ENCODE data around the gene PHTF1. TPM values are rescaled to one million over a fixed set of nuclear protein-coding genes. Genes with fewer than 3 reads are reported as not detected.

The PHTF1 gene
- total RNA-seq, 1 experiment from 2014 or later, result 14.9 TPM

- intact Hi-C loops (cut with micrococcal nuclease; ENCODE audit: unreplicated experiment), result no loop called here
- H3K36me3 Mint-ChIP-seq (ENCODE audit: insufficient read depth, unreplicated experiment), result no peaks in the 10 kb centered on the region
- DNase-seq, result no peak
- BruUV-seq (replicated peaks), result no TSS peak
- H3K9me3 Mint-ChIP-seq (ENCODE audit: low read depth, unreplicated experiment), result no peaks in the 10 kb centered on the region
- peaks cover 31% of the 10 kb centered on the region for H3K4me1 Mint-ChIP-seq (ENCODE audit: low read depth, unreplicated experiment)
- H3K4me3 Mint-ChIP-seq (ENCODE audit: low read depth, unreplicated experiment), result no peak overlapping the region
- H3K27ac Mint-ChIP-seq (ENCODE audit: unreplicated experiment), result no peak overlapping the region
- TF ChIP-seq, protein P1, sequence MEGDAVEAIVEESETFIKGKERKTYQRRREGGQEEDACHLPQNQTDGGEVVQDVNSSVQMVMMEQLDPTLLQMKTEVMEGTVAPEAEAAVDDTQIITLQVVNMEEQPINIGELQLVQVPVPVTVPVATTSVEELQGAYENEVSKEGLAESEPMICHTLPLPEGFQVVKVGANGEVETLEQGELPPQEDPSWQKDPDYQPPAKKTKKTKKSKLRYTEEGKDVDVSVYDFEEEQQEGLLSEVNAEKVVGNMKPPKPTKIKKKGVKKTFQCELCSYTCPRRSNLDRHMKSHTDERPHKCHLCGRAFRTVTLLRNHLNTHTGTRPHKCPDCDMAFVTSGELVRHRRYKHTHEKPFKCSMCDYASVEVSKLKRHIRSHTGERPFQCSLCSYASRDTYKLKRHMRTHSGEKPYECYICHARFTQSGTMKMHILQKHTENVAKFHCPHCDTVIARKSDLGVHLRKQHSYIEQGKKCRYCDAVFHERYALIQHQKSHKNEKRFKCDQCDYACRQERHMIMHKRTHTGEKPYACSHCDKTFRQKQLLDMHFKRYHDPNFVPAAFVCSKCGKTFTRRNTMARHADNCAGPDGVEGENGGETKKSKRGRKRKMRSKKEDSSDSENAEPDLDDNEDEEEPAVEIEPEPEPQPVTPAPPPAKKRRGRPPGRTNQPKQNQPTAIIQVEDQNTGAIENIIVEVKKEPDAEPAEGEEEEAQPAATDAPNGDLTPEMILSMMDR (IDR thresholded peaks at IDR 0.05; ENCODE audit: unreplicated experiment), result no peak
- no peaks in the 10 kb centered on the region for H3K27me3 Mint-ChIP-seq (ENCODE audit: unreplicated experiment)
- CTCF ChIA-PET, result no interaction called here
Observed at GRCh38 chr1:113787663-113788062, 28.4 kb upstream of the PHTF1 start.

GRCh38 chr1:113786069-113786468, 26.8 kb upstream of the PHTF1 start:
- no TSS peak for BruUV-seq (replicated peaks)
- Mint-ChIP-seq H3K27me3 (ENCODE audit: unreplicated experiment) (no peaks in the 10 kb centered on the region), H3K9me3 (ENCODE audit: low read depth, unreplicated experiment) (no peaks in the 10 kb centered on the region), H3K36me3 (ENCODE audit: insufficient read depth, unreplicated experiment) (no peaks in the 10 kb centered on the region), H3K4me3 (ENCODE audit: low read depth, unreplicated experiment) (no peak overlapping the region), H3K27ac (ENCODE audit: unreplicated experiment) (no peak overlapping the region), H3K4me1 (ENCODE audit: low read depth, unreplicated experiment) (peaks cover 31% of the 10 kb centered on the region)
- no peak for DNase-seq
- CTCF ChIA-PET, result no interaction called here
- TF ChIP-seq, protein P1 (IDR thresholded peaks at IDR 0.05; ENCODE audit: unreplicated experiment), result no peak
- intact Hi-C loops (cut with micrococcal nuclease; ENCODE audit: unreplicated experiment), result no loop called here

- Mint-ChIP-seq H3K27ac (ENCODE audit: unreplicated experiment) (peak overlapping the region; percentile 10), H3K27me3 (ENCODE audit: unreplicated experiment) (no peaks in the 10 kb centered on the region), H3K4me1 (ENCODE audit: low read depth, unreplicated experiment) (peaks cover 31% of the 10 kb centered on the region), H3K4me3 (ENCODE audit: low read depth, unreplicated experiment) (no peak overlapping the region), H3K36me3 (ENCODE audit: insufficient read depth, unreplicated experiment) (no peaks in the 10 kb centered on the region), H3K9me3 (ENCODE audit: low read depth, unreplicated experiment) (no peaks in the 10 kb centered on the region)
- no TSS peak for BruUV-seq (replicated peaks)
- TF ChIP-seq, protein P1 (IDR thresholded peaks at IDR 0.05; ENCODE audit: unreplicated experiment), result no peak
- CTCF ChIA-PET, result no interaction called here
- DNase-seq, result no peak
- intact Hi-C loops (cut with micrococcal nuclease; ENCODE audit: unreplicated experiment), result no loop called here
Observed at GRCh38 chr1:113784104-113784779, 25.0 kb upstream of the PHTF1 start.

DNA sequence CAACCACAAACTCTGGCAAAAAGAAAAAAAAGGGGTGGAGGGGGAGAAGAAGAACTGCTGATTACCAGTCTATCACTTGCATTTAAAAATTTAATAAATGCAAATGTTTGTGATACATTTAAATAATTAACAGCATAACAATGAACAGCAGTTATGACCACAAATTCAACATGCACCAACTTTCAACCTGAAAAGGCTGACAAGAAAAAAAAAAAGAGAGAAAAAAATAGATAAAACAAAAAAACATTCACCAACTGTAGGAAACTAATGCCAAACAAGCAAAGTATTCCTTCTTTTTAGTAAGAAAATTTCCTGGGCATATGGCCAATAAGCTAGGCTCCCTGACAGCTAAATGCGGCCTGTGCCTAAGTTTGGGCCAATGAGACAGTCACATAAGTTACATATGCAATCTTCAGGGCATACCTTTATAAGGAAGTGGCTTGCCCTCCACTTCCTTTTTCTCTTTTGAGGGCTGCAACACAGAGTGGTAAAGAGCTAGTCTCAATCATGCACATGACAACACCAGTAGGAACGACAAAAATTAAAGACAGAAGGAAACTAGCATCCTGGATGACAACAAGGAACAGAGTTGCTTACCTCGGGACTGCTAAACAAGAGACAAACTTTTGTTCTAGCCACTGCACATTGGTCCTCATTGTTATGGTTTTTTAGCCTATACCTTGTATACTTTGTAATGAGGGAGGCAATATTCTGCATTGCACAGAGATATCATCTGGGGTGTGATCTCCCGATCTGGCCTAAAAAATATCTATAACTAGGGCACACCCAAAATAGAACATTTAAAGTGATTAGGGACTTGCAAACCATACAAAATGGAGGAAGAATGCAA, 24.2 kb upstream of the PHTF1 start:
- intact Hi-C loops (cut with micrococcal nuclease; ENCODE audit: unreplicated experiment), result no loop called here
- H3K36me3 Mint-ChIP-seq (ENCODE audit: insufficient read depth, unreplicated experiment), result no peaks in the 10 kb centered on the region
- no peak overlapping the region for H3K4me3 Mint-ChIP-seq (ENCODE audit: low read depth, unreplicated experiment)
- DNase-seq, result peak; percentile 4
- H3K27ac Mint-ChIP-seq (ENCODE audit: unreplicated experiment), result peak overlapping the region; percentile 10
- peaks cover 31% of the 10 kb centered on the region for H3K4me1 Mint-ChIP-seq (ENCODE audit: low read depth, unreplicated experiment)
- CTCF ChIA-PET, result no interaction called here
- peaks cover 3% of the 10 kb centered on the region for H3K9me3 Mint-ChIP-seq (ENCODE audit: low read depth, unreplicated experiment)
- H3K27me3 Mint-ChIP-seq (ENCODE audit: unreplicated experiment), result no peaks in the 10 kb centered on the region
- TF ChIP-seq, protein P1 (IDR thresholded peaks at IDR 0.05; ENCODE audit: unreplicated experiment), result no peak
- BruUV-seq (replicated peaks), result no TSS peak
